Stomach (tissue), 4 donors: ENCODE results near the gene SCN5A.

Source experiments
- POLR2A ChIP-seq, 4 donors: fragments of 450-650 bp; IDR thresholded peaks; one replicate each; pipeline ENCODE4 v1.6.1; 2016; ENCODE audit warnings: antibody characterized with exemption in 4 of 4, control low read depth in 2 of 4, mild to moderate bottlenecking in 1 of 4, moderate library complexity in 1 of 4
- TF ChIP-seq, protein P1 (sequence below), 7 experiments: fragments of 450-650 bp in 4 of 7; fragments of 200-600 bp in 3 of 7; sonication (generic) in 3 of 7; IDR thresholded peaks; one replicate each; pipeline ENCODE4 v1.5.1; 2016 to 2019; ENCODE audit warnings: antibody characterized with exemption in 7 of 7, control low read depth in 2 of 7, mild to moderate bottlenecking in 1 of 7

DNA sequence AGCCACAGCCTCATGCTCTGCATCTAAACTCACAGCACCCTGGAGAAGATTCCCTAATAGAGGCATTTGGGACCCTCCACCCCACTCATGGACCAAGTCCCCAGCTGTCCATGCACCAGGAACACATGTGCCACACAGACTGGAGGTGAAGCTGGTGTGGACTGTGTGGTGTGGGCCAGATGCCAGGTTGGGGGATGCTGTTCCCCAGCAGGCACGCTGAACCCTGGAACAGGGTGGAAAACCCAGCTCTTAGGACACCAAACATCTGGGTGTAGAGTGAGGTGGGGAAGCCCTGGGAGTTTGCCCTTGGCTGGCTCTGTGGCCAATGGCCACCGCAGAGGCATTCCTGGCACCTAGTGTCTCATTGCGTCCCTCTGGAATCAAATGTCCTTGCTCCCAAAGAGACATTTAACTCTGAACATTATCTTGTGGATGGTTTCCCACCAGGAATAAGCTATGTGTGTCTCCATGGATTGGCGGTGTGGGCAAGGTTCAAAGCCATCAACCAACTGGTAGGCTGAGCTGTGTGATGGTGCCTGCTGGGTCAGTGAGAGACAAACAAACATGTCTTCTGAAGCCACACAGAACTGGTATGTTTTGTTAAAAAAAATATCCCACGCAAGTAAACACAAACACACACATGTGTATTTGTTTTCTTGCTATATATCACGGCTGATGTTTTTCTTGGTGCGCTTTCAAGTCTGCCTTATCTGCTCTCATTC, 88.3 kb downstream of the SCN5A start:
- no peak for TF ChIP-seq POLR2A (IDR thresholded peaks at IDR 0.05)
- TF ChIP-seq, protein P1, sequence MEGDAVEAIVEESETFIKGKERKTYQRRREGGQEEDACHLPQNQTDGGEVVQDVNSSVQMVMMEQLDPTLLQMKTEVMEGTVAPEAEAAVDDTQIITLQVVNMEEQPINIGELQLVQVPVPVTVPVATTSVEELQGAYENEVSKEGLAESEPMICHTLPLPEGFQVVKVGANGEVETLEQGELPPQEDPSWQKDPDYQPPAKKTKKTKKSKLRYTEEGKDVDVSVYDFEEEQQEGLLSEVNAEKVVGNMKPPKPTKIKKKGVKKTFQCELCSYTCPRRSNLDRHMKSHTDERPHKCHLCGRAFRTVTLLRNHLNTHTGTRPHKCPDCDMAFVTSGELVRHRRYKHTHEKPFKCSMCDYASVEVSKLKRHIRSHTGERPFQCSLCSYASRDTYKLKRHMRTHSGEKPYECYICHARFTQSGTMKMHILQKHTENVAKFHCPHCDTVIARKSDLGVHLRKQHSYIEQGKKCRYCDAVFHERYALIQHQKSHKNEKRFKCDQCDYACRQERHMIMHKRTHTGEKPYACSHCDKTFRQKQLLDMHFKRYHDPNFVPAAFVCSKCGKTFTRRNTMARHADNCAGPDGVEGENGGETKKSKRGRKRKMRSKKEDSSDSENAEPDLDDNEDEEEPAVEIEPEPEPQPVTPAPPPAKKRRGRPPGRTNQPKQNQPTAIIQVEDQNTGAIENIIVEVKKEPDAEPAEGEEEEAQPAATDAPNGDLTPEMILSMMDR (IDR thresholded peaks at IDR 0.05) = no peak
